ENCODE measurements around the gene FFAR2.

The FFAR2 gene

DNA sequence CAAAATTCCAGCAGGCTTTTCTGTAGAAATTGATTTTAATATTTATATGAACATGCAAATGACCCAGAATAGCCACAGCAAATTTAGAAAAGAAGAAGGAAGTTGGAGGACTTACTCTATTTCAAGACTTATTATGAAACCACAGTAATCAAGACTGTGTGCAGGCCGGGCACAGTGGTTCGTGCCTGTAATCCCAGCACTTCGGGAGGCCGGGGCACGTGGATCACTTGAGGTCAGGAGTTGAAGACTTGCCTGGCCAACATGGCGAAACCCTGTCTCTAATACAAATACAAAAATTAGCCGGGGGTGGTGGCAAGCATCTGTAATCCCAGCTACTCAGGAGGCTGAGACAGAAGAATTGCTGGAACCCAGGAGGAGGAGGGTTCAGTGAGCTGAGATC is 6.0 kb upstream of the FFAR2 start:
- Histone ChIP-seq H3K9ac (ENCODE audit: low read length) (no peak overlapping the region), H3K4me3 (ENCODE audit: low read length) (no peak overlapping the region), H3K9me3 (ENCODE audit: control insufficient read depth, low read depth, low read length) (no peaks in the 10 kb centered on the region), H3K27ac (ENCODE audit: low read length) (no peak overlapping the region), H3K27me3 (ENCODE audit: control insufficient read depth, insufficient read depth, low read length) (no peaks in the 10 kb centered on the region), H3K36me3 (ENCODE audit: control insufficient read depth, low read depth, low read length) (no peaks in the 10 kb centered on the region), H3K4me1 (ENCODE audit: control insufficient read depth, low read depth, low read length) (no peaks in the 10 kb centered on the region)

DNA sequence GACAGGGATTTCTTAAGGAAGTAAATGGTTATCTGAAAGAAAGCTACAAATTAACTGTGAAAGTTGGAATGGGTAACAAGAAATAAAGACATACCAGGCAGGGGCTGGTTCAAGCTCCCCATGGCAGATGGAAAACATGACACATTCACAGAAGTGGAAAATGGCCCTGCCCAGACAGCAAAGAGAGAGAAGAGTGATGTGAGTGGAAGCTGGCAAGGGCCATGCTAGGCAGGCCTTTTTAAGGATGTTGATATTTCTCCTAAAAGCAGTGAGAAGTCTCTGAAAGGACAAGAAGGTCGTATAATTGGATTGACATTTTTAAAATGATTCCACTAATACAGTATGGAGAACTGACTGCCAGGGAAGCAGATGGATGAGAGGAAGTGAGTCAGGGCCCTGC is 3.3 kb upstream of the FFAR2 start:
- Histone ChIP-seq H3K9ac (ENCODE audit: low read length) (no peak overlapping the region), H3K9me3 (ENCODE audit: control insufficient read depth, low read depth, low read length) (no peaks in the 10 kb centered on the region), H3K36me3 (ENCODE audit: control insufficient read depth, low read depth, low read length) (no peaks in the 10 kb centered on the region), H3K4me1 (ENCODE audit: control insufficient read depth, low read depth, low read length) (no peaks in the 10 kb centered on the region), H3K4me3 (ENCODE audit: low read length) (no peak overlapping the region), H3K27ac (ENCODE audit: low read length) (no peak overlapping the region), H3K27me3 (ENCODE audit: control insufficient read depth, insufficient read depth, low read length) (no peaks in the 10 kb centered on the region)

GRCh38 chr19:35445826-35446593 is 2.0 kb upstream of the FFAR2 start:
- Histone ChIP-seq H3K36me3 (ENCODE audit: control insufficient read depth, low read depth, low read length) (no peaks in the 10 kb centered on the region), H3K4me1 (ENCODE audit: control insufficient read depth, low read depth, low read length) (no peaks in the 10 kb centered on the region), H3K9ac (ENCODE audit: low read length) (no peak overlapping the region), H3K27me3 (ENCODE audit: control insufficient read depth, insufficient read depth, low read length) (no peaks in the 10 kb centered on the region), H3K27ac (ENCODE audit: low read length) (no peak overlapping the region), H3K9me3 (ENCODE audit: control insufficient read depth, low read depth, low read length) (no peaks in the 10 kb centered on the region), H3K4me3 (ENCODE audit: low read length) (no peak overlapping the region)

DNA sequence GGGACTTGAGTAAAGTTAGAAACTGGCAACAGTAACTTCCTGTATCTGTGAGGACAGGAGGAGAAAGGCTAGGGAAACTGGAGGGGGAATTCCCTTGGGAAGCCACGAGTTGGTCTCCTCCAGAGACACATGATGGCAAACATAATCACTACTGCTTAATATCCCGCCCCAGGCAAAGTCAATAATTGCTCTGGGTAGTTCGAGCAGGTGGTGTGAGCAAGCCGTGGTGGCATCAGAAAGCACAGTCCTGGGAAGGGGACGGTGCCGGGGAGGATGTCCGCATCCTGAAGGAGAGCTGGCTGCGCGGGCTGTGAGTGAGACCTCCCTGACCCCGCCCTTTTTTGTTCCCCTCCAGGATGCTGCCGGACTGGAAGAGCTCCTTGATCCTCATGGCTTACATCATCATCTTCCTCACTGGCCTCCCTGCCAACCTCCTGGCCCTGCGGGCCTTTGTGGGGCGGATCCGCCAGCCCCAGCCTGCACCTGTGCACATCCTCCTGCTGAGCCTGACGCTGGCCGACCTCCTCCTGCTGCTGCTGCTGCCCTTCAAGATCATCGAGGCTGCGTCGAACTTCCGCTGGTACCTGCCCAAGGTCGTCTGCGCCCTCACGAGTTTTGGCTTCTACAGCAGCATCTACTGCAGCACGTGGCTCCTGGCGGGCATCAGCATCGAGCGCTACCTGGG is 1.4 kb downstream of the FFAR2 start:
- Histone ChIP-seq H3K27ac (ENCODE audit: low read length) (no peak overlapping the region), H3K27me3 (ENCODE audit: control insufficient read depth, insufficient read depth, low read length) (no peaks in the 10 kb centered on the region)

GRCh38 chr19:35451338-35452096 is 3.5 kb downstream of the FFAR2 start:
- H3K9me3 ChIP-seq (ENCODE audit: control insufficient read depth, low read depth, low read length), result no peaks in the 10 kb centered on the region
- H3K4me1 ChIP-seq (ENCODE audit: control insufficient read depth, low read depth, low read length), result no peaks in the 10 kb centered on the region
- H3K4me3 ChIP-seq (ENCODE audit: low read length), result no peak overlapping the region
- no peaks in the 10 kb centered on the region for H3K27me3 ChIP-seq (ENCODE audit: control insufficient read depth, insufficient read depth, low read length)
- H3K9ac ChIP-seq (ENCODE audit: low read length), result no peak overlapping the region
- no peaks in the 10 kb centered on the region for H3K36me3 ChIP-seq (ENCODE audit: control insufficient read depth, low read depth, low read length)
- no peak overlapping the region for H3K27ac ChIP-seq (ENCODE audit: low read length)

More for the DNA sequence above, 1.4 kb downstream of the FFAR2 start:
- no peak overlapping the region for H3K9ac ChIP-seq (ENCODE audit: low read length)
- H3K36me3 ChIP-seq (ENCODE audit: control insufficient read depth, low read depth, low read length), result no peaks in the 10 kb centered on the region
- no peaks in the 10 kb centered on the region for H3K9me3 ChIP-seq (ENCODE audit: control insufficient read depth, low read depth, low read length)
- no peak overlapping the region for H3K4me3 ChIP-seq (ENCODE audit: low read length)
- H3K4me1 ChIP-seq (ENCODE audit: control insufficient read depth, low read depth, low read length), result no peaks in the 10 kb centered on the region

DNA sequence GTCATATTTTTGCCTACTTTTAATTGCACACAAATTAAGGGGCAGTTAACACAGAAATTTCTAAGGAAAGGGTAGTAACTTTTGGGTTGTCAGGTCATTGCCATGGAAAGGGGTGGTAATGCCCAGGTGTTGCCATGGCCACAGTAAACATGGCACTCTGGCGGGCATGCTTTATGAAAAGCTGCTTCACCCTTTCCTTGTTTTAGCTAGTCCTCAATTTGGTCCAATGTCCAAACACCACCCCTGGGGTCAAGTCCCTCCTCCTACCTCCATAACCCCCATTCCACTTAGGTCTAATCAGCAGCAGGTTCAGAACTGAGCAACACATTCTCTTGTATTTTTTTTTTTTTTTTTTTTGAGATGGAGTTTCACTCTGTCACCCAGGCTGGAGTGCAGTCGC is 6.6 kb downstream of the FFAR2 start:
- no peak overlapping the region for H3K27ac ChIP-seq (ENCODE audit: low read length)
- H3K4me1 ChIP-seq (ENCODE audit: control insufficient read depth, low read depth, low read length), result no peaks in the 10 kb centered on the region
- H3K9me3 ChIP-seq (ENCODE audit: control insufficient read depth, low read depth, low read length), result no peaks in the 10 kb centered on the region
- H3K27me3 ChIP-seq (ENCODE audit: control insufficient read depth, insufficient read depth, low read length), result no peaks in the 10 kb centered on the region
- no peak overlapping the region for H3K9ac ChIP-seq (ENCODE audit: low read length)
- H3K4me3 ChIP-seq (ENCODE audit: low read length), result no peak overlapping the region
- H3K36me3 ChIP-seq (ENCODE audit: control insufficient read depth, low read depth, low read length), result no peaks in the 10 kb centered on the region

- Histone ChIP-seq H3K27me3 (ENCODE audit: control insufficient read depth, insufficient read depth, low read length) (no peaks in the 10 kb centered on the region), H3K4me3 (ENCODE audit: low read length) (no peak overlapping the region), H3K4me1 (ENCODE audit: control insufficient read depth, low read depth, low read length) (no peaks in the 10 kb centered on the region), H3K36me3 (ENCODE audit: control insufficient read depth, low read depth, low read length) (no peaks in the 10 kb centered on the region), H3K27ac (ENCODE audit: low read length) (no peak overlapping the region), H3K9ac (ENCODE audit: low read length) (no peak overlapping the region), H3K9me3 (ENCODE audit: control insufficient read depth, low read depth, low read length) (no peaks in the 10 kb centered on the region)
Measured at GRCh38 chr19:35455616-35456201, 7.7 kb downstream of the FFAR2 start.

GRCh38 chr19:35457173-35457572 is 9.1 kb downstream of the FFAR2 start:
- Histone ChIP-seq H3K27ac (ENCODE audit: low read length) (no peak overlapping the region), H3K4me3 (ENCODE audit: low read length) (no peak overlapping the region), H3K36me3 (ENCODE audit: control insufficient read depth, low read depth, low read length) (no peaks in the 10 kb centered on the region), H3K4me1 (ENCODE audit: control insufficient read depth, low read depth, low read length) (no peaks in the 10 kb centered on the region), H3K9ac (ENCODE audit: low read length) (no peak overlapping the region), H3K27me3 (ENCODE audit: control insufficient read depth, insufficient read depth, low read length) (no peaks in the 10 kb centered on the region), H3K9me3 (ENCODE audit: control insufficient read depth, low read depth, low read length) (no peaks in the 10 kb centered on the region)

GRCh38 chr19:35458192-35458591 is 10.1 kb downstream of the FFAR2 start:
- H3K27ac ChIP-seq (ENCODE audit: low read length), result no peak overlapping the region
- no peaks in the 10 kb centered on the region for H3K36me3 ChIP-seq (ENCODE audit: control insufficient read depth, low read depth, low read length)
- H3K9me3 ChIP-seq (ENCODE audit: control insufficient read depth, low read depth, low read length), result no peaks in the 10 kb centered on the region
- no peaks in the 10 kb centered on the region for H3K4me1 ChIP-seq (ENCODE audit: control insufficient read depth, low read depth, low read length)
- H3K4me3 ChIP-seq (ENCODE audit: low read length), result no peak overlapping the region
- H3K9ac ChIP-seq (ENCODE audit: low read length), result no peak overlapping the region
- H3K27me3 ChIP-seq (ENCODE audit: control insufficient read depth, insufficient read depth, low read length), result no peaks in the 10 kb centered on the region

DNA sequence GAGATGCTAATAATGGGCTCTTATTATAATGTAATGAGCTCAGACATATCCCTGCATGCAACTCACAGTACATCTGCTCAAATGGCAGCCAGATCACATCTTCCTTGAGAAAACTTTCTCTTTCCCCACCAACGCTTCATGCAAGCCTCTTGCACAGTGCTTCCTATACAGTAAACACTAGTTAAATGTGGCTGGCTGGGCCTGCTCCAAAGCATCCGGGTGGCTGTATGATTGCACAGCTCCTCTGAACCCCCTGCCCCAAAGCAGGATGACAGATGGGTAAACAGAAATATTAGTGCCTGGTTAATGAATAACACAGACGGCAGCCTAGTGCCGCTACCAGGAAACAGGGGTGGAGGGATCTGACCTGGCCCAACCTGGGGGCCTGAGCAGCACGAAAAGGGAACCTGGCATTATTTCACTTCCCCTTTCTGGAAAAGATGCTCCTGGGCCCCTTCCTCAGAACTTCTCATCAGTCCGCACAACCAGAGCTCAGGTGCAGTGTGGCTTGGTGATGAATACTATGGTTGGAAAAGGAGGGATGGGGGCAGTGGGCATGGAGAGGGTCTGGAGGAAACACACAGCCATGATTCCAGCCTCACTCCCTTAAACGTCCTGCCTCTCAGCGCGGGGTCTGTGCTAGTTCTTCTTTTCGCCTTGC is 10.8 kb downstream of the FFAR2 start:
- no peaks in the 10 kb centered on the region for H3K9me3 ChIP-seq (ENCODE audit: control insufficient read depth, low read depth, low read length)
- H3K4me1 ChIP-seq (ENCODE audit: control insufficient read depth, low read depth, low read length), result no peaks in the 10 kb centered on the region
- H3K4me3 ChIP-seq (ENCODE audit: low read length), result no peak overlapping the region
- no peaks in the 10 kb centered on the region for H3K36me3 ChIP-seq (ENCODE audit: control insufficient read depth, low read depth, low read length)
- no peaks in the 10 kb centered on the region for H3K27me3 ChIP-seq (ENCODE audit: control insufficient read depth, insufficient read depth, low read length)
- H3K9ac ChIP-seq (ENCODE audit: low read length), result no peak overlapping the region
- no peak overlapping the region for H3K27ac ChIP-seq (ENCODE audit: low read length)

Data from iPS-18a (cell line).